IPS-20b (cell line): ENCODE results near the gene GTF2A2.
"Not testable (repeated sequence)": the region's sequence is repeated elsewhere in the genome, so short reads cannot be mapped to it uniquely, and the experiment has no call there.

Source experiments
- H3K27ac ChIP-seq: one replicate; pipeline ENCODE4 v1.5.1; 2013; ENCODE audit warnings: low read length
- H3K27me3 ChIP-seq: 2 replicates; pipeline ENCODE4 v1.6.1; 2013; ENCODE audit warnings: mild to moderate bottlenecking, low read length, inconsistent platforms; ENCODE audit not compliant: insufficient read depth
- H3K36me3 ChIP-seq: 2 replicates; pipeline ENCODE4 v1.6.1; 2013; ENCODE audit warnings: low read depth, mild to moderate bottlenecking, inconsistent platforms, low read length, moderate library complexity; ENCODE audit not compliant: insufficient read depth
- H3K4me1 ChIP-seq: 2 replicates; pipeline ENCODE4 v1.6.1; 2013; ENCODE audit warnings: mild to moderate bottlenecking, control low read depth, inconsistent platforms, low read length, moderate library complexity; ENCODE audit not compliant: insufficient read depth
- H3K4me3 ChIP-seq: 2 replicates; pipeline ENCODE4 v1.5.1; 2013; ENCODE audit warnings: mild to moderate bottlenecking, low read length, inconsistent platforms
- H3K9ac ChIP-seq: 2 replicates; pipeline ENCODE4 v1.6.1; 2013; ENCODE audit warnings: low read depth, mild to moderate bottlenecking, inconsistent platforms, low read length, moderate library complexity
- H3K9me3 ChIP-seq: 2 replicates; pipeline ENCODE4 v1.6.1; 2013; ENCODE audit warnings: mild to moderate bottlenecking, low read depth, low read length, inconsistent platforms; ENCODE audit not compliant: insufficient read depth

The GTF2A2 gene

GRCh38 chr15:59656897-59657634, at the start of gene GTF2A2:
TSS of gene GTF2A2 (minus strand) at chr15:59657515. CDS start at chr15:59652277, 5,238 bp downstream.
- no peaks in the 10 kb centered on the region; the same call in 1 of the 2 replicates for H3K9me3 ChIP-seq
- no peak within 1 kb of the TSS for H3K27ac ChIP-seq
- peaks cover 50% of the 10 kb centered on the region for H3K36me3 ChIP-seq

GRCh38 chr15:59703979-59704796, 46.9 kb upstream of the GTF2A2 start:
- no peaks in the 10 kb centered on the region for H3K27me3 ChIP-seq
- no peak overlapping the region for H3K27ac ChIP-seq
- H3K36me3 ChIP-seq, result no peaks in the 10 kb centered on the region
- H3K4me1 ChIP-seq, result no peaks in the 10 kb centered on the region
- no peaks in the 10 kb centered on the region for H3K9me3 ChIP-seq
- H3K4me3 ChIP-seq, result no peak overlapping the region
- H3K9ac ChIP-seq, result no peak overlapping the region

More at GRCh38 chr15:59656897-59657634, at the start of gene GTF2A2:
- Histone ChIP-seq H3K27me3 (no peaks in the 10 kb centered on the region), H3K4me1 (peaks cover 6% of the 10 kb centered on the region; the same call in 1 of the 2 replicates), H3K4me3 (peak within 1 kb of the TSS; percentile 93), H3K9ac (peak within 1 kb of the TSS; percentile 89)

GRCh38 chr15:59702351-59702750, 45.0 kb upstream of the GTF2A2 start:
- no peaks in the 10 kb centered on the region for H3K36me3 ChIP-seq
- no peak overlapping the region for H3K27ac ChIP-seq
- H3K9me3 ChIP-seq, result no peaks in the 10 kb centered on the region
- no peaks in the 10 kb centered on the region for H3K4me1 ChIP-seq
- H3K4me3 ChIP-seq, result no peak overlapping the region
- no peak overlapping the region for H3K9ac ChIP-seq
- H3K27me3 ChIP-seq, result no peaks in the 10 kb centered on the region

- no peak overlapping the region for H3K9ac ChIP-seq
- no peak overlapping the region for H3K4me3 ChIP-seq
- no peaks in the 10 kb centered on the region for H3K27me3 ChIP-seq
- H3K27ac ChIP-seq, result no peak overlapping the region
- H3K9me3 ChIP-seq, result no peaks in the 10 kb centered on the region
- no peaks in the 10 kb centered on the region for H3K4me1 ChIP-seq
- H3K36me3 ChIP-seq, result no peaks in the 10 kb centered on the region
Measured at GRCh38 chr15:59701880-59702279, 44.6 kb upstream of the GTF2A2 start.

- H3K36me3 ChIP-seq, result no peaks in the 10 kb centered on the region
- no peak overlapping the region for H3K4me3 ChIP-seq
- H3K27ac ChIP-seq, result no peak overlapping the region
- no peak overlapping the region for H3K9ac ChIP-seq
- H3K27me3 ChIP-seq, result no peaks in the 10 kb centered on the region
- no peaks in the 10 kb centered on the region for H3K4me1 ChIP-seq
- H3K9me3 ChIP-seq, result no peaks in the 10 kb centered on the region
Measured at GRCh38 chr15:59699810-59700431, 42.6 kb upstream of the GTF2A2 start.

- H3K9me3 ChIP-seq, H3K4me1 ChIP-seq, H3K27ac ChIP-seq, H3K4me3 ChIP-seq, H3K27me3 ChIP-seq, H3K36me3 ChIP-seq, H3K9ac ChIP-seq: not testable (repeated sequence)
Measured at GRCh38 chr15:59698065-59698464, 40.8 kb upstream of the GTF2A2 start.

GRCh38 chr15:59696332-59696731, 39.0 kb upstream of the GTF2A2 start:
- Histone ChIP-seq H3K27ac (no peak overlapping the region), H3K4me1 (no peaks in the 10 kb centered on the region), H3K4me3 (no peak overlapping the region)

GRCh38 chr15:59694779-59695178, 37.5 kb upstream of the GTF2A2 start:
- H3K4me1 ChIP-seq, result no peaks in the 10 kb centered on the region
- no peak overlapping the region for H3K9ac ChIP-seq
- H3K27me3 ChIP-seq, result peaks cover 16% of the 10 kb centered on the region
- H3K36me3 ChIP-seq, result no peaks in the 10 kb centered on the region
- no peaks in the 10 kb centered on the region for H3K9me3 ChIP-seq
- H3K27ac ChIP-seq, result no peak overlapping the region
- no peak overlapping the region for H3K4me3 ChIP-seq

More at GRCh38 chr15:59696332-59696731, 39.0 kb upstream of the GTF2A2 start:
- H3K36me3 ChIP-seq, result no peaks in the 10 kb centered on the region
- H3K9ac ChIP-seq, result no peak overlapping the region
- H3K27me3 ChIP-seq, result peaks cover 5% of the 10 kb centered on the region; the same call in 1 of the 2 replicates
- no peaks in the 10 kb centered on the region for H3K9me3 ChIP-seq

GRCh38 chr15:59691194-59691805, 34.0 kb upstream of the GTF2A2 start:
- H3K4me3 ChIP-seq, result no peak overlapping the region
- H3K27me3 ChIP-seq, result peaks cover 16% of the 10 kb centered on the region
- no peak overlapping the region for H3K9ac ChIP-seq
- H3K4me1 ChIP-seq, result peaks cover 6% of the 10 kb centered on the region
- H3K36me3 ChIP-seq, result peaks cover 6% of the 10 kb centered on the region
- H3K27ac ChIP-seq, result no peak overlapping the region
- no peaks in the 10 kb centered on the region for H3K9me3 ChIP-seq

GRCh38 chr15:59689626-59690236, 32.4 kb upstream of the GTF2A2 start:
- H3K4me3 ChIP-seq, result peak overlapping the region; percentile 83
- H3K9ac ChIP-seq, result peak overlapping the region; percentile 69; the same call in 1 of the 2 replicates
- H3K9me3 ChIP-seq, result no peaks in the 10 kb centered on the region
- H3K27me3 ChIP-seq, result peaks cover 16% of the 10 kb centered on the region
- peaks cover 11% of the 10 kb centered on the region for H3K36me3 ChIP-seq
- peaks cover 6% of the 10 kb centered on the region for H3K4me1 ChIP-seq
- no peak overlapping the region for H3K27ac ChIP-seq
